Activated CD8-positive, alpha-beta memory T cell treated with anti-CD3 and anti-CD28 coated beads, Interleukin-2, amount 50 U/mL, for 48 hours (primary cell): Measurements from ENCODE around the gene SLC25A47.
"Not testable (repeated sequence)": the region's sequence is repeated elsewhere in the genome, so short reads cannot be mapped to it uniquely, and the experiment has no call there.

ENCODE experiments used
- DNase-seq: peaks from one replicate; pipeline ENCODE4 v3.0.0-alpha.2; 2020

SLC25A47 gene

GRCh38 chr14:100323121-100323941, at the start of gene SLC25A47:
TSS of gene SLC25A47 (plus strand) at chr14:100323339. CDS start at chr14:100323415, 76 bp downstream.
- no peak for DNase-seq

DNA sequence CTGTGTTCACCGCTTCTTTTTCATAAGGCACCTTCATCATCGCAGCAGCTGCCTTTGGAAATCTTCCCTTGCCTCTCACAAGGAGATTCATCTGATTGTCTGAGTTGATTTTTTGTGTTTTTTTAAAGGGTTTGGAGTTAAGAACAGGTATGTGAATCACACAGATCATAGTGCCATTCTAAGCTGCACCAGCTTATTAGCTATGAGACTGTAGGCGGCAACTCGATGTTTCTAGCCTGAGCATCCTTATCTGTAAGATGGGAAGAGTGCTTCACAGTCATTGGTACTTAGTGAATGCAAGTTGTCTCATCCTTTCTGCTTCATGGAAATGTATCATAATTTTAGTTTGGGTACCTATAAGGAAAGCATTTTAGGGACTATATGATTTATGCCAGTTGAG, 48.9 kb upstream of the SLC25A47 start:
- no peak for DNase-seq

GRCh38 chr14:100275214-100275613, 47.9 kb upstream of the SLC25A47 start:
- no peak for DNase-seq

DNA sequence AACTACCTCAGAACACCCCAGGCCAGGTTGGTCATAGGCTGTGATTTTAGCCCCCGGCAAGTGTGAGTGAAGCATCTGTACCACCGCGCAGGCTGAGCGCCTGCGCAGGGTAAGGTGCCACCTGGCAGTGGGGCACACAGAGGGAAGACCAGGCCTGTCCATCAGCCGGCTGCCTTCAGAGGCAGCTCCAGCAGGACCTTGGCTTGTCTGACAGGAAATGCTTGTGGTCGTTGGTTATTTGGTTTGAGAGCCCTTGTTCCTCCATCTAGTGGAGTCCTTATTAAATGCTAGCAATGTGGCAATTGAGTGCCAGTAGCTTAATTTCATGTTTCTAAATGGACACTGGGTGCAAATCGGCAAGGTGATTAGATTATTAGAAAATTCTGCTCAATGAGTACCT, 44.4 kb upstream of the SLC25A47 start:
- DNase-seq: no peak

- no peak for DNase-seq
These were observed 44.0 kb upstream of the SLC25A47 start for GRCh38 chr14:100279133-100279532.

DNA sequence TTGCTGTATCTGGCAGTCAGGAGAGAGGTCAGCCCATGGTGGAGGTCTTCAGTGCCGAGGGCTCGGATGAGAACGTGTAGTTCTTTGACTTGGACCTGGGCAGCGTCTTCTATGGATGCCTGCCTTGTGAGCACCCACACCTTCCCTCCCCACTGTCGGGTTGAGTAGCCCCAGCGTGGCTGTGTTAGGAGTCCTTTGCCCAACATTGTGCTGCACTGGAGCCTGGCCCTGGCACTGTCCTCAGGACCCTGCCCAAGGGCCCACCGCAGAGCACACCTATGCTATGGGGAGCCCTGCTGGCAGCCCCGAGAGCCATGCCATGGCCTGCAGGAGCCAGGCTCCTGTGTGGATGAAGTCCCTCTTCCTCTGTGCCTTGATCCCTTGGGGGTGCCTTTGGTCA, 43.6 kb upstream of the SLC25A47 start:
- no peak for DNase-seq

GRCh38 chr14:100281286-100282082, 41.7 kb upstream of the SLC25A47 start:
- no peak for DNase-seq

DNA sequence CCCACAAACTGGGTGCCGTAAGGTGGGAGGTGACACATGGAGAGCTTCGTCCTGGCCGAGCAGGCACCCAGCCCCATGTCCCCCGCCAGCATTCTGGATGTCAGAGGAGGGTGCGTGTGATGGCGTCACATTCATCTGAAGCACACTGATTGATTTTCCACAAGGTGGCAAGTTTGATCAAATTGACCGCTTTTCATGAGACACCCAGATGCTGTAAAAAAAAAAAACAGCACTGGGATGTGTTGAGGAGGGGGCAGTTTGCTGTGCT, 41.1 kb upstream of the SLC25A47 start:
- DNase-seq: no peak

GRCh38 chr14:100282766-100283419, 40.2 kb upstream of the SLC25A47 start:
- no peak for DNase-seq

DNA sequence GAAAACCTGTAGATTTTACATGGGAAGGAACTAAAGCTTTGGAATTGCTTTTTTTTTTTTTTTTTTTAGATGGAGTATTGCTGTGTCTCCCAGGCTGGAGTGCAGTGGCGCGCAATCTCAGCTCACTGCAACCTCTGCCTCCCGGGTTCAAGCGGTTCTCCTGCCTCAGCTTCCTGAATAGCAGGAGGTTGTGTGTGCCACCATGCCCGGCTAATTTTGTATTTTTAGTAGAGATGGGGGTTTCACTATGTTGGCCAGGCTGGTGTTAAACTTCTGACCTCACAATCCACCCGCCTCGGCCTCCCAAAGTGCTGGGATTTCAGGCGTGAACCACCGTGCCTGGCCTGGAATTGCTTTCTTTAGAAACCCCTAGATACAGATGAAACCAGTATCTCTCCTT, 39.7 kb upstream of the SLC25A47 start:
- DNase-seq: not testable (repeated sequence)

- peak; percentile 56 for DNase-seq
These were observed 38.9 kb upstream of the SLC25A47 start for GRCh38 chr14:100283984-100284881.

DNA sequence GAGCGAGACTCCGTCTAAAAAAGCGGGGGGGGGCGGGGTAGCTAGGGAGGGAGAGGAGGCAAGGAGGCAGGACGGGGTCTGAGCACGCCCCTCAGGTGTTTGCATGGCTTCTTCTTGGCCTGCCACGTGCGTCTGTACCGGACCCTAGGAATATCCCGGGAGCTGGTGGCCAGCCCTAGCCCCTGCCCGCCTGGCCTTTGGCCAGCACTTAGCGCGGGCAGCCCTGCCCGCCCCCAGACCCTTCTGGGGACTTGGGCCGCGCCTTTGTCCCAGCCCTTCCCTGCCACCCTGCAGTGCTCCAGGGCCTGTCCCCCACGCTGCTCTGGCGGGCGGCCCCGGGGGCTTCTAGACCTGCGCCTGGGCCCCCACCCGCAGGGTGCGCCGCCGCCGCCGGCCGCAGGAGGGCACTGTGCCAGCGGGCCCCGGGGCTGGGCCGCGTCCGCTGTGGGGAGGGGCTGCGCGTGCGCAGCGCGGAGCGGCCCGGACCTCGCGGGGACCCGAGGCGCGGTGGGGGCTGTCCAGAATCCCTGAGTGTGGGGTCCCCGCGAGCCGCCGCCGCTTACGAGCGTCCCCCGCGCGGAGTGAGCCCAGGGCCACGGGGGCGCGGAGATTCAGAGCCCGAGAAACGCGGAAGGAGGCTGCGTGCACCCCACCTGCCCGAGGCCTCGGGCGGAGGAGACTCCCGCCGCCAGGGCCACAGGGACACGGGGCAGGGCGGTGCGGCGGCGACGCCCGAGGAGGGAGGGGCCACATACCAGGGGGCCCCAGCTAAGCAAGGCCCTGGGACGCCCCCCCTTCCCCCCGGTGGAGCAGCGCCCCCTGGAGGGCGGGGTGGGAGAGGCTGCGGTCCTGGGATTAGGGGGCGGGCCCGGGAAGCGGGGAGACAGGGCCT, 37.9 kb upstream of the SLC25A47 start:
- DNase-seq: peak; percentile 93

GRCh38 chr14:100285913-100286400, 37.2 kb upstream of the SLC25A47 start:
- no peak for DNase-seq

DNA sequence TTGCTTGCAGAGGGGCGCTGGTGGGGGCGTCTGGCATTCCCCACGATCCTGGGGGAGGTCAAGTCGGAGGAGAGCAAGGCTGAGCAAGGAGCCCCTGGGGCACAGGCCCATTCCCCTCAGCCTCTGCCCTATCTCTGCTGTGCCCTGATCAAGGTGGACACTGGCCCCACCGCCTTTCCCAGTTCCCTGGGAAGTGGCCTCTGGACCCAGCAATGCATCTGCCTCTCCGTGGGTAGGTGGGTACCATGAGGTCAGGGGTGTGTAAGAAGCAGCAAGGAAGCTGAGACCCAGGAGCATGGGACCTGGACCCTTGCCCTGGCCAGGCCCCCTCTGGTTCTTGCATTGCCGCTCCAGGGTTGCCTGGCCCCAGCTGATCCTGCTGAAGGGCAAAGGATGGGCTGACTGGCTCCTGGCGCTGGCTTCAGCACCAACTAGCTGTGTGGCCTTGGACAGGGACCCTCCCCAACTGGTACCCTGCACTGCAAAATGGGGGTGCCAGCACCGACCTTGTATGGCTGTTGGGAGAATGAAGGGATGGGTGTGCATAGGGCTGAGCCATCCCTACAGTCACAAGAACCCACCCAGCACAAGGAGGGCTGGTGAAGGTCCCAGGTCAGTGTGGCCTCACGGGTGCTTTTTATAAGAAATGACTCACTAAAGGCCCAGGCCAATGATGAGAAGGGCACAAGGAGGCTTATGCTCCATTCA, 36.5 kb upstream of the SLC25A47 start:
- DNase-seq: no peak

DNA sequence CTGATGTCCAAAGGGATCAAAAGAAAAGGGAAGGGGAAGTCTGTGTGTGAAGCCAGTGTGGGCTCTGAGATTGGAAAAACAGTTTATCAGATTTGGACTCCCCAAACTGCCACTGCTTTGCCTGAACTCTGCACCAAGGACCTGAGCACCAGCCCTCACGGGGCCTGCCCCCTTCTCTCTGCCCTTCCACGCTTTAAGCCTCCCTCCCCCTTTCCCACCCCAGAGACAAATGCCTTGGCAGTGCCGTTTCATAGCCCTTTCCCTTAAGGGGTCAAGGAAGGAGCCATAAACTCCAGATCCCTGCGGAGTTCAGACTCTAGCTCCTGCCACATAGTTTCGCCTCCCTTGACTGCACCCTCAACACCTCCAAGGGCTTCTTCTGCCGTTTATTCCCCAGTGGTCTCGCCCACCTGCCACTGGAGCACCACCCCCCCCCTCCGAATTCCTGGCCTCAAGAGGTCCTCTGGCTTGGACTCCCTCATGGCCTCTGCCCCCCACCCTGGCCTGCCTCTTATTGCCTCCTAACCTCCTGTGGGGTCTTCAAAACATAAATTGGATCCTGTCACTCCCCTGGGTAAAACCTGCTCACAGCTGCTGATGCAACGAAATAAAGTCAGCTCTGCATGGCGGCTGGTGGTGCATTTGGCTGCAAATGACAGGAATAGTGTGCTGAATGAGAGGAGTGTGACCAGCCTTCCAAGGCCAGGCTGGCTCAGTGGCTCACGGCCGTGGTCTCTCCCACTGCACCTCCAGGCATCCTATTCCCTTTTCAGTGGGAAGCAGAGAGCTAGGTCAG, 35.7 kb upstream of the SLC25A47 start:
- no peak for DNase-seq

DNA sequence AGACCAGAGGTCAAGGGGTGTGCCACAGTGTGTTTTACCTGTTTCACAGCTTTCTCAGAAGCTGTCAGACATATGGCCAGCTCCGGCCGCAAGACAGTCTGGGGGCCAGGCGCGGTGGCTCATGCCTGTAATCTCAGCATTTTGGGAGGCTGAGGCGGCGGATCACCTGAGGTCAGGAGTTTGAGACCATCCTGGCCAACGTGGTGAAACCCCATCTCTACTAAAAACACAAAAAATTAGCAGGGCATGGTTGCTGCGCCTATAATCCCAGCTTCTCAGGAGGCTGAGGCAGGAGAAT, 35.2 kb upstream of the SLC25A47 start:
- DNase-seq: not testable (repeated sequence)

GRCh38 chr14:100288382-100289185, 34.6 kb upstream of the SLC25A47 start:
- no peak for DNase-seq

DNA sequence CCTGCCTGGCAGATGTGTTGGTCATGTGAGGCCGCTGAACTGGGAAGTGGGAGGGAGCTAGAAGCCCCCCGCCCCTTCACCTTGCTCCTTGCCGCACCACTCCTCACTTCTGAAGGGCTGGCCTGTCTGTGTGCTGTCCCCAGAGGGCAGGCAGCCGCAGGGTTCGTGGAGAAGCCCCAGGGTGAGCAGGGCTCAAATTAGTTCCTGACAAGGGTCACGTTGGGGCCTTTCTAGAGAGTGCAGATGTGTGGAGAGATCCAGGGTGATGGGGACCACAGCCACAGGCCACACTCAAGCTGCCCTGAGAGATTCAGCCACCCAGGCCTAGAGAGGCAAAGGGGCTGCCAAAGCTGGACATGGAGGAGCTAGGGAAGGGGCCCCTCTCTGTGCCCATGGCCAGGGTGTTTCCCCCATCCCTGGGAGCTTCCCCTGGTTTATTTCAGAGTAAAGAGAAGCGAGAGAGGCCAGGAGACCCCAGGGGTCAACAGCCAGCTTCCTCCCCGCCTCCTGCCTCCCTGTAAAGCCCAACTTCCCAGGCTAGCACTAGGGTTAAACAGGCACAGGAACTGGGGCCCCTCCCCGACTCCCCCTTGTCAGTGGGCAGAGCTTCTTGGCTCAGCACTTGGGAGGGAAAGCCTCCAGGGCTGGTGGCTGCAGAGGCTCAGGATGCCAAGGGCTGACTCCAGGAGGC, 33.1 kb upstream of the SLC25A47 start:
- DNase-seq: no peak
